Transverse colon (tissue), 4 donors: Measurements from ENCODE around the gene VWA8.

Experiments
- CTCF ChIP-seq, 5 experiments: fragments of 200-600 bp in 3 of 5; fragments of 450-650 bp in 2 of 5; sonication (generic) in 3 of 5; IDR thresholded peaks; 1 replicate in 2 of 5; 2 replicates in 3 of 5; pipeline ENCODE4 v1.5.1; 2016 to 2017; ENCODE audit warnings: antibody characterized with exemption in 5 of 5, inconsistent platforms in 3 of 5, mild to moderate bottlenecking in 2 of 5, moderate library complexity in 1 of 5
- EP300 ChIP-seq: sonication (generic); formaldehyde crosslinking; IDR thresholded peaks from one replicate; pipeline ENCODE4 v1.6.1; 2017; ENCODE audit warnings: antibody characterized with exemption, low read depth
- POLR2A ChIP-seq: fragments of 450-650 bp; IDR thresholded peaks from one replicate; pipeline ENCODE4 v1.6.1; 2016; ENCODE audit warnings: antibody characterized with exemption, mild to moderate bottlenecking, moderate library complexity
- POLR2AphosphoS5 ChIP-seq, 3 donors: sonication (generic); formaldehyde crosslinking; IDR thresholded peaks; one replicate each; pipeline ENCODE4 v1.6.1; 2016; ENCODE audit warnings: antibody characterized with exemption in 3 of 3

GRCh38 chr13:41835871-41836270 is 125.0 kb downstream of the VWA8 start:
- TF ChIP-seq CTCF (IDR thresholded peaks at IDR 0.05), result no peak
- no peak for TF ChIP-seq POLR2AphosphoS5 (IDR thresholded peaks at IDR 0.05)
- TF ChIP-seq POLR2A, result no peak
- no peak for TF ChIP-seq EP300
